Keratinocyte (primary cell): Measurements from ENCODE around the gene GTSF1L. TPM values are rescaled to one million over a fixed set of nuclear protein-coding genes. Genes with fewer than 3 reads are reported as not detected.

ENCODE experiments used
- DNase-seq: peaks from one replicate; pipeline ENCODE4 v3.0.0-alpha.2; 2011; ENCODE audit warnings: low read depth, missing footprints, low spot score
- FAIRE-seq: peaks from 2 replicates; lab custom pipeline; 2011; peaks lifted over from hg19 to GRCh38; lab: Jason Lieb, UNC
- H2AFZ ChIP-seq: 2 replicates; pipeline ENCODE4 v1.6.0; 2012; ENCODE audit warnings: low read length, control low read depth, inconsistent platforms; ENCODE audit not compliant: control insufficient read depth
- H3K27ac ChIP-seq: 2 replicates; pipeline ENCODE4 v1.5.1; 2011; ENCODE audit warnings: low read length; ENCODE audit not compliant: control insufficient read depth, insufficient read depth
- H3K27me3 ChIP-seq: 3 replicates; pipeline ENCODE4 v1.6.0; 2011; ENCODE audit warnings: low read length; ENCODE audit not compliant: control insufficient read depth, insufficient read depth; ENCODE audit errors: extremely low read depth
- H3K36me3 ChIP-seq, 2 experiments: 2 replicates in 1 of 2; 3 replicates in 1 of 2; pipeline ENCODE4 v1.5.1; 2011; ENCODE audit warnings: low read length in 2 of 2, mild to moderate bottlenecking in 1 of 2; ENCODE audit not compliant: control insufficient read depth in 2 of 2, insufficient read depth in 2 of 2; ENCODE audit errors: extremely low read depth in 1 of 2
- H3K4me1 ChIP-seq: 3 replicates; pipeline ENCODE4 v1.5.1; 2011; ENCODE audit warnings: low read length; ENCODE audit not compliant: control insufficient read depth, insufficient read depth; ENCODE audit errors: extremely low read depth
- H3K4me2 ChIP-seq: 3 replicates; pipeline ENCODE4 v1.6.0; 2011; ENCODE audit warnings: low read depth, low read length; ENCODE audit not compliant: control insufficient read depth, insufficient read depth; ENCODE audit errors: extremely low read depth
- H3K4me3 ChIP-seq, 3 experiments: fragments of 200-600 bp in 1 of 3; sonication (generic) in 1 of 3; 2 replicates in 2 of 3; 3 replicates in 1 of 3; pipeline ENCODE4 v1.5.1; 2011 to 2016; ENCODE audit warnings: low read length in 3 of 3, mild to moderate bottlenecking in 3 of 3, control low read depth in 2 of 3, inconsistent platforms in 1 of 3, low read depth in 1 of 3, mixed read lengths in 1 of 3, mixed run types in 1 of 3, moderate library complexity in 1 of 3; ENCODE audit not compliant: control insufficient read depth in 2 of 3, insufficient read depth in 2 of 3; ENCODE audit errors: extremely low read depth in 1 of 3
- H3K79me2 ChIP-seq: 2 replicates; pipeline ENCODE4 v1.6.0; 2012; ENCODE audit warnings: low read length; ENCODE audit not compliant: control insufficient read depth, insufficient read depth
- H3K9ac ChIP-seq: 3 replicates; pipeline ENCODE4 v1.6.0; 2011; ENCODE audit warnings: low read length; ENCODE audit not compliant: control insufficient read depth, insufficient read depth; ENCODE audit errors: extremely low read depth
- H3K9me1 ChIP-seq: 3 replicates; pipeline ENCODE4 v1.6.0; 2011; ENCODE audit warnings: low read length; ENCODE audit not compliant: control insufficient read depth, insufficient read depth; ENCODE audit errors: extremely low read depth
- H3K9me3 ChIP-seq: 2 replicates; pipeline ENCODE4 v1.5.1; 2012; ENCODE audit warnings: low read depth, low read length; ENCODE audit not compliant: control insufficient read depth
- H4K20me1 ChIP-seq: 3 replicates; pipeline ENCODE4 v1.6.0; 2011; ENCODE audit warnings: low read length; ENCODE audit not compliant: control insufficient read depth, insufficient read depth; ENCODE audit errors: extremely low read depth
- CTCF ChIP-seq, 3 experiments: IDR thresholded peaks in 1 of 3; conservative IDR thresholded peaks in 1 of 3; optimal IDR thresholded peaks in 1 of 3; 2 replicates in 2 of 3; 3 replicates in 1 of 3; pipeline versions ENCODE3 to v1.5.1; 2011; ENCODE audit warnings: low read length in 3 of 3, mild to moderate bottlenecking in 3 of 3, moderate library complexity in 2 of 3, control low read depth in 1 of 3, inconsistent platforms in 1 of 3; ENCODE audit not compliant: insufficient read depth in 2 of 3; ENCODE audit errors: extremely low read depth in 1 of 3
- EZH2 ChIP-seq: IDR thresholded peaks from one replicate; pipeline ENCODE4 v1.6.1; 2012; ENCODE audit warnings: inconsistent platforms, mild to moderate bottlenecking, low read length, moderate library complexity
- dilution Hi-C: fragments of 300-500 bp; cut with MboI; formaldehyde crosslinking; loops from one replicate; pipeline ENCODE4 v1.7.0; 2020; ENCODE audit warnings: low sequenced_read_pairs; ENCODE audit not compliant: extremely low pct_ligation_motif_present
- polyA plus RNA-seq, 5 experiments: library from polyadenylated mRNA; depleted of rRNA in 3 of 5; stranded (reverse) in 3 of 5; stranded (forward) in 1 of 5; unstranded in 1 of 5; fragments of >200 nt; gene quantifications; 1 replicate in 1 of 5; 2 replicates in 3 of 5; 3 replicates in 1 of 5; pipeline versions ENCODE4 v1.2.1 to v1.2.3, GENCODE V29; 2011 to 2012; ENCODE audit warnings: missing spikeins in 2 of 5, low read depth in 1 of 5, low replicate concordance in 1 of 5

Gene GTSF1L
- polyA plus RNA-seq, 1 donor (not counting 4 experiments of a cell fraction or from before 2014, with no cell fraction given): not detected

GRCh38 chr20:43725666-43726065 lies 1.1 kb downstream of the GTSF1L start:
- Histone ChIP-seq H3K9me1 (no peaks in the 10 kb centered on the region), H3K27ac (no peak overlapping the region), H4K20me1 (no peaks in the 10 kb centered on the region), H3K9ac (no peak overlapping the region), H3K27me3 (peaks cover 3% of the 10 kb centered on the region), H3K4me2 (no peak overlapping the region), H3K79me2 (no peaks in the 10 kb centered on the region), H3K4me1 (no peaks in the 10 kb centered on the region), H2AFZ (no peak overlapping the region), H3K9me3 (no peaks in the 10 kb centered on the region), H3K36me3 (no peaks in the 10 kb centered on the region), H3K4me3 (no peak overlapping the region)
- TF ChIP-seq CTCF (optimal IDR thresholded peaks at IDR 0.05 in 1 of 3, IDR thresholded peaks at IDR 0.05 in 1 of 3, conservative IDR thresholded peaks at IDR 0.05 in 1 of 3; ENCODE audit: extremely low read depth in 1 of 3, insufficient read depth in 2 of 3, low read length in 3 of 3) (no peak), EZH2 (no peak)
- FAIRE-seq: no peak
- dilution Hi-C loops: no loop called here
- DNase-seq: no peak

- Histone ChIP-seq H3K4me1 (no peaks in the 10 kb centered on the region), H3K79me2 (no peaks in the 10 kb centered on the region), H3K27ac (no peak overlapping the region), H2AFZ (no peak overlapping the region), H3K4me3 (no peak overlapping the region), H4K20me1 (no peaks in the 10 kb centered on the region), H3K4me2 (no peak overlapping the region), H3K27me3 (peaks cover 3% of the 10 kb centered on the region), H3K9me3 (no peaks in the 10 kb centered on the region), H3K36me3 (no peaks in the 10 kb centered on the region), H3K9ac (no peak overlapping the region), H3K9me1 (no peaks in the 10 kb centered on the region)
- dilution Hi-C loops: no loop called here
- TF ChIP-seq CTCF (optimal IDR thresholded peaks at IDR 0.05 in 1 of 3, IDR thresholded peaks at IDR 0.05 in 1 of 3, conservative IDR thresholded peaks at IDR 0.05 in 1 of 3; ENCODE audit: extremely low read depth in 1 of 3, insufficient read depth in 2 of 3, low read length in 3 of 3): no peak
- FAIRE-seq (no peak), DNase-seq (no peak)
These were observed 2.4 kb downstream of the GTSF1L start for GRCh38 chr20:43724383-43724782.
